VCaP (cell line): ENCODE measurements around the gene RLN3.
"Not testable (repeated sequence)": the region's sequence is repeated elsewhere in the genome, so short reads cannot be mapped to it uniquely, and the experiment has no call there.

Source experiments
- H3K27ac ChIP-seq: fragments of 450-650 bp; 2 replicates; pipeline ENCODE4 v1.5.1; 2017
- TF ChIP-seq, protein P1 (sequence below): fragments of 450-650 bp; conservative IDR thresholded peaks from 2 replicates; pipeline ENCODE4 v1.5.1; 2017; ENCODE audit warnings: mild to moderate bottlenecking, moderate library complexity

Gene RLN3

DNA sequence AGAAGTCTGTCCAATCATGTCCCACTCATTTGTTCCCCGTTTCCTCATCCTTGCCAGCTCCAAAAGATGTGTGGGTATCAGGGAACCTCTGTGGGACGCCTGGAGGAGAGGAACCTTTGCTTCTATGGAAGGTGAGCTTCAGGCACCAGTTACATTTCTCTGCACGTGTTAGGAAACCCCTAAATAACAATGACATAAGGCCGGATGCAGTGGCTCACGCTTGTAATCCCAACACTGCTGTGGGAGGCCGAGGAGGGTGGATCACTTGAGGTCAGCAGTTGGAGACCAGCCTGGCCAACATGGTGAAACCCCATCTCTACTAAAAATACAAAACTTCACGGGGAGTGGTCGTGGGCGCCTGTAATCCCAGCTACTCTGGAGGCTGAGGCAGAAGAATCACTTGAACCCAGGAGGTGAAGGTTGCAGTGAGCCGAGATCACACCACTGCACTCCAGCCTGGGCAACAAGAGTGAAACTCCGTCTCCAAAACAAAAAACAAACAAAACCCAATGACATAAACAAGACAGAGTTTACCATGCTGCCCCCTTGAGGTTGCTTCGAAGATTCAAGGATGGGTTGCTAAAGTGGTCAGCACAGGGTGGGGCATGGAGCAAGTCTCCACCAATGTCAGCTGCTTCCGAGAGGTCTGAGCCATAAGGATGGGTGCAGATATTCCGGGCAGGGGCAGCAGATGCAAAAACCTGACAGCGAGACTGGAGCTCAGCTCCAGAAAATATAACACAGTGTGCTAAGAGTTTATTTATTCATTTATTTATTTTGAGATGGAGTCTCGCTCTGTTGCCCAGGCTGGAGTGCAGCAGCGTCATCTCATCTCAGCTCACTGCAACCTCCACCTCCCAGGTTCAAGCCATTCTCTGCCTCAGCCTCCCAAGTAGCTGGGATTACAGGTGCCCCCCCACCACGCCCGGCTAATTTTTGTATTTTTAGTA lies 15.0 kb downstream of the RLN3 start:
- not testable (repeated sequence) for H3K27ac ChIP-seq
- TF ChIP-seq, protein P1, sequence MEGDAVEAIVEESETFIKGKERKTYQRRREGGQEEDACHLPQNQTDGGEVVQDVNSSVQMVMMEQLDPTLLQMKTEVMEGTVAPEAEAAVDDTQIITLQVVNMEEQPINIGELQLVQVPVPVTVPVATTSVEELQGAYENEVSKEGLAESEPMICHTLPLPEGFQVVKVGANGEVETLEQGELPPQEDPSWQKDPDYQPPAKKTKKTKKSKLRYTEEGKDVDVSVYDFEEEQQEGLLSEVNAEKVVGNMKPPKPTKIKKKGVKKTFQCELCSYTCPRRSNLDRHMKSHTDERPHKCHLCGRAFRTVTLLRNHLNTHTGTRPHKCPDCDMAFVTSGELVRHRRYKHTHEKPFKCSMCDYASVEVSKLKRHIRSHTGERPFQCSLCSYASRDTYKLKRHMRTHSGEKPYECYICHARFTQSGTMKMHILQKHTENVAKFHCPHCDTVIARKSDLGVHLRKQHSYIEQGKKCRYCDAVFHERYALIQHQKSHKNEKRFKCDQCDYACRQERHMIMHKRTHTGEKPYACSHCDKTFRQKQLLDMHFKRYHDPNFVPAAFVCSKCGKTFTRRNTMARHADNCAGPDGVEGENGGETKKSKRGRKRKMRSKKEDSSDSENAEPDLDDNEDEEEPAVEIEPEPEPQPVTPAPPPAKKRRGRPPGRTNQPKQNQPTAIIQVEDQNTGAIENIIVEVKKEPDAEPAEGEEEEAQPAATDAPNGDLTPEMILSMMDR = peak; percentile 44

DNA sequence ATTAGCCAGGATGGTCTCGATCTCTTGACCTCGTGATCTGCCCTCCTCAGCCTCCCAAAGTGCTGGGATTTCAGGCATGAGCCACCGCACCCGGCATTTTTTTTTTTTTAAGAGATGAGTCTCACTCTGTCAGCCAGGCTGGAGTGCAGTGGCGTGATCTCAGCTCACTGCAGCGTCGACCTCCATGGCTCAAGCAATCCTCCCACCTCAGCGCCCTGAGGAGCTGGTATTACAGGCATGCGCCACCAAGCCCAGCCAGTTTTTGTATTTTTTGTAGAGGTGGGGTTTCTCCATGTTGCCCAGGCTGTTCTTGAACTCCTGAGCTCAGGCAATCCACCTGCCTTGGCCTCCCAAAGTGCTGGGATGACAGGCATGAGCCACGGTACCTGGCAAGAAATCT lies 19.9 kb downstream of the RLN3 start:
- not testable (repeated sequence) for H3K27ac ChIP-seq

DNA sequence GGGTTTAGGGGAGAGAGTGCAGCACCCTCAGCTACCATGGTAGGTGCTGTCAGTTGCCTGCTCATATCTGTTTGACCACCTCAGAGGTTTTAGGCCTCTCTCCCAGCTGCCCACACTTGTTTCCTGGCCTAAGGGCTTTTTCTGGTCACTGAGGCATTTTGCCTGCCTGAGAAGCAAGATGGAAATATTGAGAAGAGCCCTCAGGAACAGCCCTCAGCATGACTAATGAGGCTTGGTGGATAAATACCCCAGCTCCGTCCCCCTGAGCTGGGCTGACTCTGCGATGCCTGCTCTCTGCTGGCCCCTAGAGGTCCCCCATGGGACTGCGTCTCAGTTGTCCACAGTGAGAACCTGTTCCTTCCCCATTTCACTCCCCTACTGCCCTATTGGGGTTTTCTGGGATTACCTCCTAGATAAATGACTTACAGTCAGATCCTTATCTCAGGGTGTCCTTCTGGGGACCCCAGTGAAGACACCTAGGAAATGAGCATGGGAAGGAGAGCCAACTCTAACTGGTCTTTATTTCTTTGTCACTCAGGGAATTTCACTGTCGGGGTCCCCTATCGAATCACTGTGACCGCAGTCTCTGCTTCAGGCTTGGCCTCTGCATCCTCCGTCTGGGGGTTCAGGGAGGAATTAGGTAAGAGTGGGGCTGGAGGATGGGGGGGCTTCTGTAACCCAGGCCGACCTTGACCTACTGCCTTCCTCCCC lies 20.6 kb downstream of the RLN3 start:
- no peak overlapping the region for H3K27ac ChIP-seq
- TF ChIP-seq, protein P1 = peak; percentile 82

DNA sequence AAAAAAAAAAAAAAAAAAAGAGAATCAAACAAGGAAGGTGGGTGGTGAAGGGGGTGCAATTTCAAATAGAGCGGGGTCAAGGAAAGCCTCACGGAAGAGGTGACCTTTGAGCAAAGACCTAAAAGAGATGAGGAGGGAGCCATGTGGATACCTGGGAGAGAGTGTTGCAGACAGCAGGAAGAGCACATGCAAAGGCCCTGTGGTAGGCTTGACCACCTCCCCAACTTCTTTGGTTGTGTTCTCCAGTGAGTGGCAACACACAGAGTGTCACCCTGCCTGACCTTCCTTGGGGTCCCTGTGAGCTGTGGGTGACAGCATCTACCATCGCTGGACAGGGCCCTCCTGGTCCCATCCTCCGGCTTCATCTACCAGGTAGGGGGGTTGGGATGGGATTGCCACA lies 22.6 kb downstream of the RLN3 start:
- TF ChIP-seq, protein P1 = no peak
- H3K27ac ChIP-seq = no peak overlapping the region

DNA sequence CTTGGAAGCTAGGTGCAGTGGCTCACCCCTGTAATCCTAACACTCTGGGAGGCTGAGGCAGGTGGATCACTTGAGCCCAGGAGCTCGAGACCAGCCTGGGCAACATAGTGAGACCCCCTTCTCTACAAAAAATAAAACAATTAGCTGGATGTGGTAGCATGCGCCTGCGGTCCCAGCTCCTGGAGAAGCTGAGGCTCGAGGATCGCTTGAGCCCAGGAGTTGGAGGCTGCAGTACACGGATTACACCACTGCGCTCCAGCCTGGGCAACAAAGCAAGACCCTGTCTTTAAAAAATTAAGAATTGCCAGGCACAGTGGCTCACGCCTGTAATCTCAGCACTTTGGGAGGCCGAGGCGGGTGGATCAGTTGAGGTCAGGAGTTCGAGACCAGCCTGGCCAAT lies 23.0 kb downstream of the RLN3 start:
- not testable (repeated sequence) for H3K27ac ChIP-seq
- TF ChIP-seq, protein P1 = 0 out of 2 replicates have a peak, but pooled peaks have one; percentile 5

DNA sequence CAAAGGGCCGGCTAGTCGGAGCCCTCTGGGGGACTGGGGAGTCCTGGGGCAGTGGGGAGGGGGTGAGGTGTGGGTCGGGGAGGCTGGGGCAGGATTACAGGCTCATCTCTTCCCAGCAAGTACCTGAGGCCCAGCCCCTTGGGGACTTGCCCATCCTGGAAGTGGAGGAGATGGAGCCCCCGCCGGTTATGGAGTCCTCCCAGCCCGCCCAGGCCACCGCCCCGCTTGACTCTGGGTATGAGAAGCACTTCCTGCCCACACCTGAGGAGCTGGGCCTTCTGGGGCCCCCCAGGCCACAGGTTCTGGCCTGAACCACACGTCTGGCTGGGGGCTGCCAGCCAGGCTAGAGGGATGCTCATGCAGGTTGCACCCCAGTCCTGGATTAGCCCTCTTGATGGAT lies 24.0 kb downstream of the RLN3 start:
- TF ChIP-seq, protein P1 = no peak
- no peak overlapping the region for H3K27ac ChIP-seq

DNA sequence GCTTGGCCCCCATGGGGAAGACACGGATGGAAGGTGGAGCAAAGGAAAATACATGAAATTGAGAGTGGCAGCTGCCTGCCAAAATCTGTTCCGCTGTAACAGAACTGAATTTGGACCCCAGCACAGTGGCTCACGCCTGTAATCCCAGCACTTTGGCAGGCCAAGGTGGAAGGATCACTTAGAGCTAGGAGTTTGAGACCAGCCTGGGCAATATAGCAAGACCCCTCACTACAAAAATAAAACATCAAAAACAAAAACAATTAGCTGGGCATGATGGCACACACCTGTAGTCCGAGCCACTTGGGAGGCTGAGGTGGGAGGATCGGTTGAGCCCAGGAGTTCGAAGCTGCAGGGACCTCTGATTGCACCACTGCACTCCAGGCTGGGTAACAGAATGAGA lies 24.5 kb downstream of the RLN3 start:
- TF ChIP-seq, protein P1 = no peak
- H3K27ac ChIP-seq = no peak overlapping the region
